Breast epithelium (tissue), 4 donors: ENCODE data around the gene SLC4A2. TPM values are rescaled to one million over a fixed set of nuclear protein-coding genes. Genes with fewer than 3 reads are reported as not detected.
A peak's percentile ranks its signal among the peaks of the same experiment; 100 is the strongest.
"Not testable (repeated sequence)": the region's sequence is repeated elsewhere in the genome, so short reads cannot be mapped to it uniquely, and the experiment has no call there.

ENCODE experiments used
- DNase-seq, 2 donors: peaks; one replicate each; pipeline ENCODE4 v3.0.0-alpha.2; 2019; ENCODE audit warnings: low spot score in 2 of 2
- H3K27ac ChIP-seq, 2 donors: fragments of 200-600 bp; sonication (generic) in 1 of 2; one replicate each; pipeline ENCODE4 v1.5.1; 2016 to 2019; ENCODE audit warnings: mild to moderate bottlenecking in 1 of 2
- H3K27me3 ChIP-seq, 2 donors: fragments of 200-600 bp; sonication (generic) in 1 of 2; one replicate each; pipeline versions ENCODE4 v1.5.1 to v1.6.0; 2017 to 2019; ENCODE audit warnings: control low read depth in 1 of 2, mild to moderate bottlenecking in 1 of 2
- H3K36me3 ChIP-seq: fragments of 200-600 bp; one replicate; pipeline ENCODE4 v1.5.1; 2019
- H3K4me1 ChIP-seq, 2 donors: fragments of 200-600 bp; sonication (generic); one replicate each; pipeline ENCODE4 v1.5.1; 2016 to 2019; ENCODE audit warnings: control low read depth in 1 of 2
- H3K4me3 ChIP-seq, 3 donors: fragments of 200-600 bp; sonication (generic); 1 replicate in 2 of 3; 2 replicates in 1 of 3; pipeline ENCODE4 v1.5.1; 2016 to 2019; ENCODE audit warnings: mild to moderate bottlenecking in 3 of 3, moderate library complexity in 2 of 3
- H3K9me3 ChIP-seq, 2 donors: fragments of 200-600 bp; sonication (generic) in 1 of 2; one replicate each; pipeline ENCODE4 v1.5.1; 2016 to 2019; ENCODE audit warnings: control low read depth in 1 of 2
- CTCF ChIP-seq, 3 donors: fragments of 450-650 bp; IDR thresholded peaks; one replicate each; pipeline ENCODE4 v1.5.1; 2016 to 2017; ENCODE audit warnings: antibody characterized with exemption in 3 of 3, mild to moderate bottlenecking in 3 of 3, moderate library complexity in 3 of 3
- POLR2A ChIP-seq: fragments of 450-650 bp; IDR thresholded peaks from one replicate; pipeline ENCODE4 v1.6.1; 2016; ENCODE audit warnings: antibody characterized with exemption, mild to moderate bottlenecking, moderate library complexity
- POLR2AphosphoS5 ChIP-seq, 3 donors: sonication (generic); formaldehyde crosslinking; IDR thresholded peaks; one replicate each; pipeline ENCODE4 v1.6.1; 2017; ENCODE audit warnings: antibody characterized with exemption in 3 of 3
- intact Hi-C: fragments of 100-400 bp; cut with DNase I; formaldehyde crosslinking; loops from one replicate; pipeline ENCODE4 v1.15.1; 2023; ENCODE audit warnings: low total_unique reads
- total RNA-seq, 3 donors: library from RNA; depleted of rRNA; stranded (reverse); fragments of >200 nt; gene quantifications; one replicate each; pipeline ENCODE4 v1.1.0, GENCODE V29; 2016

Gene SLC4A2
- total RNA-seq, 3 donors from 2014 or later = 83.2 to 101 (median 92.8) TPM

DNA sequence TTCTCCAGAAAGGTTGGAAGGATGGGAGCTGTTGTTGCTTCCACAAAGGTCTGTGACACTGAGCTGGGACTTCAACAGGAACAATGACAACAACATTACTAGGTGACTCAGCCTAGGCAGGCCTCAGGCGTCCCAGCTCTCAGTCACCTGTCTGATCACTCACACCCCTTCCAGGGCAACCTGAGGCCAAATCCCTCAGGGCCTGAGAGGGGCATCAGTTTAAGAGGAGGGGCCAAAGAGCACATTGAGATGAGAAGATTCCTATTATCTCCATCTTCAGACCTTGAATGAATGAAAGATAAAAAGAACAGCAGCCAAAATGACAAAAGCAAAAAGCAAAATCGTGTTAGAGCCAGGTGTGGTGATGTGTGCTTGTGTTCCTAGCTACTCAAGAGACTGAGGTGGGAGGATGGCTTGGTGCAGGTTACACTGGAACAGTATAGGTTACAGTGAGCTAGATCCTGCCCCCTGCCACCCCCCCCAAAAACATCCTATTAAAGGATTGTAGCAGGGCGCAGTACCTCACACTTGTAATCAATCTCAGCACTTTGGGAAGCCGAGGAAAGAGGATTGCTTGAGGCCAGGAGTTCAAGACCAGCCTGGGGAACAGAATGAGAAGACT lies 34.8 kb upstream of the SLC4A2 start, which contains the start of gene ATG9B:
Gene ATG9B (minus strand): TSS at position 60 of the 622 bp plus-strand sequence. CDS start 71 bp downstream, outside the sequence.
- H3K4me3 ChIP-seq = no peak within 1 kb of the TSS
- H3K36me3 ChIP-seq = no peaks in the 10 kb centered on the region
- DNase-seq = no peak
- intact Hi-C loops = no loop called here
- H3K27ac ChIP-seq = no peak within 1 kb of the TSS
- no peaks in the 10 kb centered on the region for H3K27me3 ChIP-seq
- no peaks in the 10 kb centered on the region for H3K9me3 ChIP-seq
- TF ChIP-seq POLR2AphosphoS5 (IDR thresholded peaks at IDR 0.05) = no peak
- no peak for TF ChIP-seq CTCF (IDR thresholded peaks at IDR 0.05)
- H3K4me1 ChIP-seq = no peaks in the 10 kb centered on the region

- intact Hi-C loops = no loop called here
- TF ChIP-seq CTCF (IDR thresholded peaks at IDR 0.05) (no peak), POLR2A (no peak), POLR2AphosphoS5 (IDR thresholded peaks at IDR 0.05) (no peak)
- no peaks in the 10 kb centered on the region for H3K9me3 ChIP-seq
- H3K4me3 ChIP-seq = no peak overlapping the region
- no peaks in the 10 kb centered on the region for H3K4me1 ChIP-seq
- no peaks in the 10 kb centered on the region for H3K36me3 ChIP-seq
- H3K27me3 ChIP-seq = no peaks in the 10 kb centered on the region
- DNase-seq = no peak
- H3K27ac ChIP-seq = no peak overlapping the region
Measured at GRCh38 chr7:151025924-151026671, 33.3 kb upstream of the SLC4A2 start.

- H3K9me3 ChIP-seq, H3K4me1 ChIP-seq, DNase-seq, H3K36me3 ChIP-seq, H3K27me3 ChIP-seq, intact Hi-C loops: not testable (repeated sequence)
- peak overlapping the region in 2 of 3 donors; percentile 64 to 91 for H3K4me3 ChIP-seq
- H3K27ac ChIP-seq = peak overlapping the region; percentile 82 to 90
Measured at GRCh38 chr7:151026771-151027727, 32.3 kb upstream of the SLC4A2 start.

- DNase-seq, H3K9me3 ChIP-seq, H3K36me3 ChIP-seq, H3K4me1 ChIP-seq, H3K27me3 ChIP-seq, intact Hi-C loops: not testable (repeated sequence)
- H3K27ac ChIP-seq = peak overlapping the region; percentile 82 to 90
- peak overlapping the region; percentile 64 to 91 (median 66) for H3K4me3 ChIP-seq
- peak in 1 of 3 donors; percentile 8 for TF ChIP-seq POLR2AphosphoS5 (IDR thresholded peaks at IDR 0.05)
Measured at GRCh38 chr7:151027728-151028130, 31.7 kb upstream of the SLC4A2 start.

GRCh38 chr7:151028131-151028947 lies 31.1 kb upstream of the SLC4A2 start, which contains the start of gene ABCB8:
ABCB8 (plus strand) TSS chr7:151028450; CDS start chr7:151028516, 66 bp downstream.
- Histone ChIP-seq H3K4me3 (peak within 1 kb of the TSS; percentile 64 to 91 (median 66)), H3K27me3 (no peaks in the 10 kb centered on the region), H3K4me1 (no peaks in the 10 kb centered on the region), H3K36me3 (no peaks in the 10 kb centered on the region), H3K9me3 (no peaks in the 10 kb centered on the region), H3K27ac (peak within 1 kb of the TSS; percentile 82 to 90)
- TF ChIP-seq CTCF (IDR thresholded peaks at IDR 0.05) (peak; percentile 29 to 81 (median 64)), POLR2A (peak; percentile 48), POLR2AphosphoS5 (IDR thresholded peaks at IDR 0.05) (peak; percentile 40 to 87 (median 48))
- DNase-seq = peak; percentile 98 to 100
- intact Hi-C loops = no loop called here
